HG03135 (cell line): Measurements from ENCODE around the gene ADAMTS17.

Experiments
- ATAC-seq: cut with Tn5 transposase; IDR thresholded peaks from one replicate; pipeline ENCODE4 v1.9.1; 2021; ENCODE audit warnings: mild to moderate bottlenecking, moderate library complexity; ENCODE audit not compliant: unreplicated experiment

The ADAMTS17 gene

GRCh38 chr15:100005715-100006114, 336.1 kb downstream of the ADAMTS17 start:
- ATAC-seq = no peak

- ATAC-seq = no peak
These were observed 336.8 kb downstream of the ADAMTS17 start for GRCh38 chr15:100005013-100005412.

- no peak for ATAC-seq
These were observed 338.8 kb downstream of the ADAMTS17 start for GRCh38 chr15:100002787-100003536.

- ATAC-seq = no peak
These were observed 339.6 kb downstream of the ADAMTS17 start for GRCh38 chr15:100002086-100002620.

- ATAC-seq = no peak
These were observed 340.4 kb downstream of the ADAMTS17 start for GRCh38 chr15:100001405-100001804.

GRCh38 chr15:99999282-100000070, 342.3 kb downstream of the ADAMTS17 start:
- no peak for ATAC-seq

GRCh38 chr15:99998661-99999101, 343.1 kb downstream of the ADAMTS17 start:
- ATAC-seq = no peak

GRCh38 chr15:99997112-99997651, 344.6 kb downstream of the ADAMTS17 start:
- ATAC-seq = no peak

- no peak for ATAC-seq
These were observed 345.1 kb downstream of the ADAMTS17 start for GRCh38 chr15:99996660-99997059.

GRCh38 chr15:99995543-99995942, 346.2 kb downstream of the ADAMTS17 start:
- no peak for ATAC-seq

- ATAC-seq = no peak
These were observed 346.9 kb downstream of the ADAMTS17 start for GRCh38 chr15:99994849-99995248.

GRCh38 chr15:99993681-99994131, 348.1 kb downstream of the ADAMTS17 start:
- no peak for ATAC-seq

- ATAC-seq = no peak
These were observed 348.5 kb downstream of the ADAMTS17 start for GRCh38 chr15:99993262-99993661.

- no peak for ATAC-seq
These were observed 349.1 kb downstream of the ADAMTS17 start for GRCh38 chr15:99992611-99993231.

- no peak for ATAC-seq
These were observed 352.7 kb downstream of the ADAMTS17 start for GRCh38 chr15:99989095-99989494.

- ATAC-seq = no peak
These were observed 354.1 kb downstream of the ADAMTS17 start for GRCh38 chr15:99987701-99988100.

GRCh38 chr15:99987119-99987506, 354.7 kb downstream of the ADAMTS17 start:
- no peak for ATAC-seq

GRCh38 chr15:99986297-99987118, 355.3 kb downstream of the ADAMTS17 start:
- ATAC-seq = no peak

GRCh38 chr15:99985878-99986277, 355.9 kb downstream of the ADAMTS17 start:
- no peak for ATAC-seq
